AG09309 (cell line): ENCODE results near the gene ZNF185.

Source experiments
- DNase-seq: peaks from one replicate; pipeline ENCODE4 v3.0.0-alpha.2; 2010; ENCODE audit warnings: low read depth
- H3K4me3 ChIP-seq: 2 replicates; pipeline ENCODE4 v1.5.1; 2011; ENCODE audit warnings: mild to moderate bottlenecking, low read depth, low read length, moderate library complexity; ENCODE audit not compliant: control insufficient read depth
- TF ChIP-seq, protein P1 (sequence below): IDR thresholded peaks from 2 replicates; pipeline ENCODE4 v1.5.1; 2011; ENCODE audit warnings: mild to moderate bottlenecking, low read depth, low read length, inconsistent platforms; ENCODE audit not compliant: insufficient read depth, control insufficient read depth; ENCODE audit errors: missing control alignments

Gene ZNF185

DNA sequence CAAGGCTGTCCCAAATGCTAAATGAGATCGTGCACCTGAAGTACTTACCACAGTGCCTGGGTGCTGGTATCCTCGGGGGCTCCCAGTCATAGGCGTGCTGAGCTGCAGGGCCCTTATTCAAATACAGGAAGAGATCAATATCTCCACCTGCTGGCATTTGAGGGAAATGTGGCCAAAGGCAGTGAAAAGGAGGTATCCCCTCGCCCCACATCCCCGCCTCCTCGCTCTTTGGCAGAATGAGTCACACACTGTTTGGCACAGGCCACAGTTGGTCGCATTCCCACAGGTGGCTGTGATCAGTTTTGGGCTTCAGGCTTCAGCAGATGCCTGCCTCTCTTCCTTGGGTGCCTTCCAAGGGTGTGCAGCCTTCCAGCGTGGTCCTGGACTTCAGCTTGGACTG is 28.4 kb downstream of the ZNF185 start:
- no peak overlapping the region for H3K4me3 ChIP-seq
- TF ChIP-seq, protein P1, sequence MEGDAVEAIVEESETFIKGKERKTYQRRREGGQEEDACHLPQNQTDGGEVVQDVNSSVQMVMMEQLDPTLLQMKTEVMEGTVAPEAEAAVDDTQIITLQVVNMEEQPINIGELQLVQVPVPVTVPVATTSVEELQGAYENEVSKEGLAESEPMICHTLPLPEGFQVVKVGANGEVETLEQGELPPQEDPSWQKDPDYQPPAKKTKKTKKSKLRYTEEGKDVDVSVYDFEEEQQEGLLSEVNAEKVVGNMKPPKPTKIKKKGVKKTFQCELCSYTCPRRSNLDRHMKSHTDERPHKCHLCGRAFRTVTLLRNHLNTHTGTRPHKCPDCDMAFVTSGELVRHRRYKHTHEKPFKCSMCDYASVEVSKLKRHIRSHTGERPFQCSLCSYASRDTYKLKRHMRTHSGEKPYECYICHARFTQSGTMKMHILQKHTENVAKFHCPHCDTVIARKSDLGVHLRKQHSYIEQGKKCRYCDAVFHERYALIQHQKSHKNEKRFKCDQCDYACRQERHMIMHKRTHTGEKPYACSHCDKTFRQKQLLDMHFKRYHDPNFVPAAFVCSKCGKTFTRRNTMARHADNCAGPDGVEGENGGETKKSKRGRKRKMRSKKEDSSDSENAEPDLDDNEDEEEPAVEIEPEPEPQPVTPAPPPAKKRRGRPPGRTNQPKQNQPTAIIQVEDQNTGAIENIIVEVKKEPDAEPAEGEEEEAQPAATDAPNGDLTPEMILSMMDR, result peak; percentile 59
- DNase-seq, result no peak

DNA sequence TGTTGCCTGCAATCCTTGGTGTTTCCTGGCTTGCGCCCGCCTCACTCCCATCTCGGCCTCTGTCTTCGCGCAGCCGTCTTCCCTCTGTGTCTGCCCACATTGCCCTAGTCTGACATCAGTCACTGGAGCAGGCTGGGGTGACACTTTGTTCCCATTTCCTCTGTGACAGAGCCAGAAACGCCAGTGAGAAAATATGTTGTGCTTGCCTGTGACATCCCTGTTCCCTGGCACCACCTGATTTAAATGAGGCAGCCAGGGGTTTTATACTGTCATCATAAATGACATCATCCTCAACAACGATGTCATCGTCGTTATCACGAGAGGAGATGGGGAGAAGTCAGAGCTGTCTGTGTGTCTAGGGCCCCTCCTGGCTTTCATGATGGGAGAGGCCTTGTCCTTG is 29.1 kb downstream of the ZNF185 start:
- TF ChIP-seq, protein P1, result no peak
- H3K4me3 ChIP-seq, result no peak overlapping the region
- no peak for DNase-seq

DNA sequence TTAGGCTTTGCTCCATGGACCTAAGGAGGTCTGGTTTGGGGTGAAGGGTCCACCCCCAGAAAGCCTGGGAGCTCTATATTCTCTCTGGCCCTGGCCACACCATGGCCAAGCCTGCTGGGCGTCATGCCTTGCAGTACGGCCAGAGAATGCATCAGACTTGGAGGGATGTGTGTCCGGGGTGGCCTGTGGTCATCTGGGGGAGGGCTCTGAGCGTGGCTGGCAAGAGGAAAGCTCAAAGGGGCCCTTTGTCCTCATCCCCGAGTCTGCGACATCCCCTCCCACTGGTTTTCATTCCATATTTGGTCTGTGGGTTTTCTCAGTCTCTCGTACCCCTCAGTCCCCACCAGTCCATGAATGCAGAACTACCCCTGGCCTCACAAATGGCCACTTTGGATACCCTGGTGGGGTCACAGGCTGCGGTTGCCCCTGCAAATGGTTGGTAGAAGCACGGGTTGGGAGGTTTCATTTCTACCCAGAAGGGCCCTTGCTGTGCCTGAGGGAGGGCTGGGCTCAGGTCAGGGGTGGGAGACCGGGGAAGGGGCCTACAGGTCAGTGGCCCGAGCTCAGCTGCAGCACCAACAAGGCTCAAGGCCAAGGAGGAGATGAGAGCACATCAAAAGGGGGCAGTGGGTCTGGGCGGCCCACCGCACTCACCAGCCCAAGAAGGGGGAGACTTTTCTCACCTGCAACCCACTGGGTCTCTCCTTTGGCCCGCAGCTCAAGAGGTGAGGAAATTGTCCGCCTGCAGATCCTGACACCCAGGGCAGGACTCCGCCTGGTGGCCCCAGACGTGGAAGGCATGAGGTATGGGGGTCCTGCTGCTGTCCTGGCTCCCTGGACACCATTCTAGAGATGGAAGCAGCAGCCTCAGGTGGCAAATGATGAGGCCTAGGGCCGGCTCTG is 30.2 kb downstream of the ZNF185 start:
- TF ChIP-seq, protein P1, result no peak
- no peak for DNase-seq

DNA sequence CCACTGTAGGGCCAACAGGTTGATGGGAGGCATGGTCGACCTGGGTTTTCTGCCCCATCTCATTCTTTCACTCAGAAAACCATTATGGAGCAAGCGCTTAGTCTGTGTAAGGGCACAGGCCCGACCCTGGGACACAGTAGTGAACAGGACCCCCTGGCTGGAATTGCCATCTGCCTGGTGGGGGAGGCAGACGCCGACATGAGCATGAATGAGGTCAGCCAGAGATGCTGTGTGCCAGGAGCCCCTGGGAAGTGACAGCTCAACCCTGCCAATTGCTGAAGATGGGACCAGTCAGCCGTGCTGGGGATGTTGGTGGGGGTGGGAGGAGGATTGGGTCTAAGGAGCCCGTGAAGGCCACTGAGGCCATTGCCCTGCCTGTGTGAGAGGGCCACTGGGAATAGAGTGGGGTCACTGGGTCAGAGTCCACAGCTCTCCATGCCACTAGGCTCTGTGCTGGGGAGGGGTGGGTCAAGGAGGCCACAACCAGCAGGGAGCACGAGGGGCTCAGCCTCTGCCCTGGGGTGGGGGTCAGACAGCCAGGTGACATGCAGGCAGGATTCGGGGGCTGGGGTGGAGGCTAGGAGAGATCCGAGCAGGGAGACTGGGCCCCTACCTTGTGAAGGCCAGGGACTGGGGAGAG is 31.0 kb downstream of the ZNF185 start:
- TF ChIP-seq, protein P1, result no peak
- H3K4me3 ChIP-seq, result no peak overlapping the region
- DNase-seq, result no peak

More for the DNA sequence above, 30.2 kb downstream of the ZNF185 start:
- H3K4me3 ChIP-seq, result no peak overlapping the region

DNA sequence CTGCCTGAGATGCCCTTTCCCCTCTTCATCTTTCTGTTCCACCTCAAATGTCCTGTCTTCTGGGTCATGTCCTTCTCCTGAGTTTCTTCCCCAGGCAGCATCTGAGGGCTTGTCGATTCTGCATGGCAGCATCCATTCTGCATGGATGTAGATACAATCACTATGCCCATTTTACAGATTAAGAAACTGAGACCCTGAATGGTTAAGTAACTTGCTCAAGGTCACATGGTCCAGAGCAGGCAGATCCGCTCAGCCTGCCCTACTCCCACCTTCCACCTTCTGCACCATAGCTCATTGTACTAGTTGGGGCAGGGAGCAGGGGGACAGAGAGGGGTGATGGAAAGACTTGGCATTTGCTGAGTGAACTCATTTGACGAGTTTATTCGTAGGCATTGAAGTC is 32.0 kb downstream of the ZNF185 start:
- DNase-seq, result no peak
- H3K4me3 ChIP-seq, result no peak overlapping the region
- TF ChIP-seq, protein P1, result no peak

DNA sequence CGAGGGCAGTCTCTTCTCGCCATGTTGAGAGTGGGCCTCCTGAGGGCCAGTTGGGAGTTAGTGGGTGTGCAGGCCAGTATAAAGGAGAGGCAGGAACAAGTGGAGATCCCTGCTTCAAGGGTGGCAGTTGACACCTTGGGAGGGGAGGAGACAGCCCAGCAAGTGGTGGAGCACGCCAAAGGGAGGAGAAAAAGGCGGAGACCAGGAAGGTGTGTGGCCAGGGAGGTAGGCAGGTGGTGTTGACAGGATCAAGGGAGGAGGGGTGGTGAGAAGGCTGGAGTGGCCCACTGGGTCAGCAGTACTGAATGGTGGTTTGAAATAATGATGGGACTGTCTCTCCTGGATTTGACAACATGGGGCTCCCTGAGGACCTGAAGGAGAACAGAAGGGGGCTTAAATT is 32.6 kb downstream of the ZNF185 start:
- TF ChIP-seq, protein P1, result no peak
- DNase-seq, result no peak
- H3K4me3 ChIP-seq, result no peak overlapping the region
